Suprapubic skin (tissue), 4 donors: ENCODE data around the gene E2F8. TPM values are rescaled to one million over a fixed set of nuclear protein-coding genes. Genes with fewer than 3 reads are reported as not detected.

Experiments used
- DNase-seq, 2 donors: peaks; one replicate each; pipeline ENCODE4 v3.0.0-alpha.2; 2019; ENCODE audit warnings: low spot score in 2 of 2
- H3K27ac ChIP-seq: fragments of 200-600 bp; sonication (generic); one replicate; pipeline ENCODE4 v1.5.1; 2019
- H3K27me3 ChIP-seq: fragments of 200-600 bp; sonication (generic); one replicate; pipeline ENCODE4 v1.5.1; 2019
- H3K36me3 ChIP-seq: fragments of 200-600 bp; sonication (generic); one replicate; pipeline ENCODE4 v1.5.1; 2019
- H3K4me1 ChIP-seq: fragments of 200-600 bp; sonication (generic); one replicate; pipeline ENCODE4 v1.5.1; 2019
- H3K4me3 ChIP-seq: fragments of 200-600 bp; sonication (generic); one replicate; pipeline ENCODE4 v1.5.1; 2019; ENCODE audit warnings: mild to moderate bottlenecking
- H3K9me3 ChIP-seq: fragments of 200-600 bp; sonication (generic); one replicate; pipeline ENCODE4 v1.5.1; 2019
- CTCF ChIP-seq, 2 donors: fragments of 200-600 bp in 1 of 2; fragments of 450-650 bp in 1 of 2; sonication (generic) in 1 of 2; IDR thresholded peaks; one replicate each; pipeline ENCODE4 v1.5.1; 2016 to 2019; ENCODE audit warnings: antibody characterized with exemption in 2 of 2, mild to moderate bottlenecking in 1 of 2, moderate library complexity in 1 of 2
- EP300 ChIP-seq: sonication (generic); formaldehyde crosslinking; IDR thresholded peaks from one replicate; pipeline ENCODE4 v1.6.1; 2017; ENCODE audit warnings: antibody characterized with exemption
- POLR2A ChIP-seq, 2 donors: fragments of 450-650 bp; IDR thresholded peaks; one replicate each; pipeline ENCODE4 v1.6.1; 2017; ENCODE audit warnings: antibody characterized with exemption in 2 of 2, mild to moderate bottlenecking in 2 of 2, moderate library complexity in 2 of 2
- POLR2AphosphoS5 ChIP-seq, 3 donors: sonication (generic); formaldehyde crosslinking; IDR thresholded peaks; one replicate each; pipeline ENCODE4 v1.6.1; 2017; ENCODE audit warnings: antibody characterized with exemption in 3 of 3
- WGBS: methylation state at CpG from one replicate; pipeline ENCODE4 v1.1.5; 2018; 5-methylcytosine and 5-hydroxymethylcytosine counted together
- total RNA-seq, 4 donors: library from RNA; depleted of rRNA; stranded (reverse); fragments of >200 nt; gene quantifications; one replicate each; pipeline ENCODE4 v1.1.0, GENCODE V29; 2016

Gene E2F8
- total RNA-seq, 4 donors from 2014 or later: 1.1 to 2.7 (median 1.5) TPM

- Histone ChIP-seq H3K4me3 (no peak overlapping the region), H3K4me1 (peaks cover 15% of the 10 kb centered on the region), H3K27me3 (no peaks in the 10 kb centered on the region), H3K27ac (no peak overlapping the region), H3K9me3 (no peaks in the 10 kb centered on the region), H3K36me3 (no peaks in the 10 kb centered on the region)
- no peak for DNase-seq
- no peak for TF ChIP-seq CTCF (IDR thresholded peaks at IDR 0.05)
- no peak for TF ChIP-seq POLR2A (IDR thresholded peaks at IDR 0.05)
- no peak for TF ChIP-seq EP300
- TF ChIP-seq POLR2AphosphoS5 (IDR thresholded peaks at IDR 0.05): no peak
- 85% methylated on average over 6 of the region's 6 CpGs for WGBS
Measured at GRCh38 chr11:19225123-19225522, 15.6 kb downstream of the E2F8 start.

GRCh38 chr11:19220903-19221724, 19.6 kb downstream of the E2F8 start:
- Histone ChIP-seq H3K27ac (peak overlapping the region; percentile 14), H3K9me3 (no peaks in the 10 kb centered on the region), H3K36me3 (no peaks in the 10 kb centered on the region), H3K27me3 (no peaks in the 10 kb centered on the region), H3K4me1 (peaks cover 43% of the 10 kb centered on the region), H3K4me3 (no peak overlapping the region)
- DNase-seq: no peak
- TF ChIP-seq POLR2A (IDR thresholded peaks at IDR 0.05) (no peak), CTCF (IDR thresholded peaks at IDR 0.05) (no peak), EP300 (no peak), POLR2AphosphoS5 (IDR thresholded peaks at IDR 0.05) (no peak)
- WGBS: 31% methylated on average over 3 of the region's 3 CpGs

- DNase-seq: no peak
- Histone ChIP-seq H3K27me3 (no peaks in the 10 kb centered on the region), H3K4me3 (no peak overlapping the region), H3K9me3 (no peaks in the 10 kb centered on the region), H3K4me1 (peaks cover 43% of the 10 kb centered on the region), H3K27ac (peak overlapping the region; percentile 83), H3K36me3 (no peaks in the 10 kb centered on the region)
- 54% methylated on average over 14 of the region's 15 CpGs for WGBS
- TF ChIP-seq EP300 (no peak), POLR2A (IDR thresholded peaks at IDR 0.05) (no peak), CTCF (IDR thresholded peaks at IDR 0.05) (no peak), POLR2AphosphoS5 (IDR thresholded peaks at IDR 0.05) (no peak)
Measured at GRCh38 chr11:19218786-19219460, 21.8 kb downstream of the E2F8 start.

GRCh38 chr11:19218216-19218615, 22.5 kb downstream of the E2F8 start:
- 45% methylated on average over 3 of the region's 3 CpGs for WGBS
- peak overlapping the region; percentile 83 for H3K27ac ChIP-seq

More at GRCh38 chr11:19218216-19218615, 22.5 kb downstream of the E2F8 start:
- no peak for DNase-seq
- H3K27me3 ChIP-seq: no peaks in the 10 kb centered on the region
- peaks cover 43% of the 10 kb centered on the region for H3K4me1 ChIP-seq
- TF ChIP-seq POLR2A (IDR thresholded peaks at IDR 0.05): no peak
- TF ChIP-seq CTCF (IDR thresholded peaks at IDR 0.05): no peak
- TF ChIP-seq EP300: no peak
- TF ChIP-seq POLR2AphosphoS5 (IDR thresholded peaks at IDR 0.05): no peak
- H3K36me3 ChIP-seq: no peaks in the 10 kb centered on the region
- H3K4me3 ChIP-seq: no peak overlapping the region
- H3K9me3 ChIP-seq: no peaks in the 10 kb centered on the region
